ENCODE results near the gene YTHDF2. TPM values are rescaled to one million over a fixed set of nuclear protein-coding genes. Genes with fewer than 3 reads are reported as not detected.
A peak's percentile ranks its signal among the peaks of the same experiment; 100 is the strongest.

Gene YTHDF2
- total and polyA plus RNA-seq, 12 donors: 22.6 to 57.1 (median 44.0) TPM

DNA sequence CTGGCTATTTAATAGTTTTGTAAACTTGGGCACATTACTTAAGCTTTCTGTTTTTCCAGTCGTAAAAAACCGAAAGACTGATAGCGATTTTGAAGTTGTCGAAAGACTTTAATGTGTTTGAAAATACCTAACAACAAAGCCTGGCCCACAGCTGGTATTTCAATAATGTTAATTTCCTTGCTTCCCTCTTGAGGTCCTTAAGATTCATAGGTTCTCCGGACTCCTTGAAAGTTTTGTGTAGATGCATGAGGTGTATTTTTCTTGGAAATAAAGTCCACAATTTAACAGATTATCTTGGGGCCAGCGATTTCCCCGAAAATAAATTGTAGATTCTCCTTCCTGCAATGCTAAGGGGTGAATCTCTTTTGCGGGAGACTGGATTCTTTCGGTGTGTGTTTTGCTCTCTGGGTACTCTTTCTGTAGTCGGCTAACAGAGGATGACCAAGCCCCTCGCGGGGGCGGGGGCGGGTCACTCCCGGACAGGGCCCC lies 735 bp upstream of the YTHDF2 start:
- Histone ChIP-seq H3K27me3 (no peaks in the 10 kb centered on the region), H3K36me3 (peaks cover 0 to 30% (median 11%) of the 10 kb centered on the region in 9 donors), H3K9me3 (no peaks in the 10 kb centered on the region), H3K4me3 (peak overlapping the region in 9 of 10 donors; percentile 66 to 99 (median 97)), H3K4me1 (peaks cover 7 to 43% (median 38%) of the 10 kb centered on the region in 9 donors), H3K27ac (peak overlapping the region; percentile 9 to 99 (median 96))
- WGBS, 2 donors: 4 to 6% methylated on average over 15 of the region's 15 CpGs
- TF ChIP-seq, protein P1, sequence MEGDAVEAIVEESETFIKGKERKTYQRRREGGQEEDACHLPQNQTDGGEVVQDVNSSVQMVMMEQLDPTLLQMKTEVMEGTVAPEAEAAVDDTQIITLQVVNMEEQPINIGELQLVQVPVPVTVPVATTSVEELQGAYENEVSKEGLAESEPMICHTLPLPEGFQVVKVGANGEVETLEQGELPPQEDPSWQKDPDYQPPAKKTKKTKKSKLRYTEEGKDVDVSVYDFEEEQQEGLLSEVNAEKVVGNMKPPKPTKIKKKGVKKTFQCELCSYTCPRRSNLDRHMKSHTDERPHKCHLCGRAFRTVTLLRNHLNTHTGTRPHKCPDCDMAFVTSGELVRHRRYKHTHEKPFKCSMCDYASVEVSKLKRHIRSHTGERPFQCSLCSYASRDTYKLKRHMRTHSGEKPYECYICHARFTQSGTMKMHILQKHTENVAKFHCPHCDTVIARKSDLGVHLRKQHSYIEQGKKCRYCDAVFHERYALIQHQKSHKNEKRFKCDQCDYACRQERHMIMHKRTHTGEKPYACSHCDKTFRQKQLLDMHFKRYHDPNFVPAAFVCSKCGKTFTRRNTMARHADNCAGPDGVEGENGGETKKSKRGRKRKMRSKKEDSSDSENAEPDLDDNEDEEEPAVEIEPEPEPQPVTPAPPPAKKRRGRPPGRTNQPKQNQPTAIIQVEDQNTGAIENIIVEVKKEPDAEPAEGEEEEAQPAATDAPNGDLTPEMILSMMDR (IDR thresholded peaks at IDR 0.05): no peak
- intact Hi-C loops (cut with DNase I): loop anchor here in 7 of 10 donors (1.0 to 5.0 kb wide), 5 partner anchors 87 to 94 kb away; partner anchors contain the start of genes TAF12 (in 4 of the 7) and RNU11 (in 3 of the 7)
- ATAC-seq (no peak), DNase-seq (no peak)

- WGBS, 2 donors: 0 to 1% methylated on average over 52 to 53 of the region's 53 CpGs
- ATAC-seq (peak in 5 of 8 donors; percentile 2 to 23 (median 13)), DNase-seq (peak; percentile 24 to 29)
- Histone ChIP-seq H3K27me3 (no peaks in the 10 kb centered on the region), H3K27ac (peak overlapping the region; percentile 42 to 99 (median 96)), H3K4me3 (peak overlapping the region; percentile 66 to 99 (median 95)), H3K4me1 (peaks cover 7 to 56% (median 43%) of the 10 kb centered on the region in 9 donors), H3K9me3 (no peaks in the 10 kb centered on the region), H3K36me3 (peaks cover 0 to 45% (median 18%) of the 10 kb centered on the region in 9 donors)
- intact Hi-C loops (cut with DNase I): loop anchor here in 6 of 10 donors (2.0 to 5.0 kb wide), 4 partner anchors 89 to 95 kb away; partner anchors contain the start of genes RNU11 (in 3 of the 6) and TAF12 (in 3 of the 6)
- TF ChIP-seq, protein P1 (IDR thresholded peaks at IDR 0.05): no peak
Observed at GRCh38 chr1:28737307-28738132, 780 bp downstream of the YTHDF2 start.

DNA sequence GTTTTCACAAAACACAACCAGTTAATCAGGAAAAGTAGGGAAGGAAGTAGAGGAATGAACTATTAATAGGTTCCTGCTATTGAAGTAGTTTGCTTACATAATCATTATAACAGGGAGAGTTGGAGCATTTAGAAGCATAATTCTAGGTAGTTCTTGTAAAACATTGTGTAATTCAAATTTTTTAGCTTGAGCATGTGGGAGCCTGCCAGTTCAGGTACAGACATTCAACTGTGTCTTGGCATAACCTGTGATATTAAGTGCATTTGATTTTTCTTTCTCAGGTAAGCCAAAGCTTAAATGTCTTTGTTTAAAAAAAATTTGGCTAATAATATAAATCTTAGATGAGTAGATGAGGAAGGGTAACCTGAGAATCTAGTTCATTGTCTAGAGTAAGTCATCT lies 3.4 kb downstream of the YTHDF2 start:
- Histone ChIP-seq H3K27ac (peak overlapping the region in 1 of 10 donors; percentile 1), H3K4me3 (no peak overlapping the region), H3K36me3 (peaks cover 0 to 71% (median 42%) of the 10 kb centered on the region in 9 donors), H3K9me3 (no peaks in the 10 kb centered on the region), H3K27me3 (no peaks in the 10 kb centered on the region), H3K4me1 (peaks cover 7 to 72% (median 60%) of the 10 kb centered on the region in 9 donors)
- ATAC-seq (no peak), DNase-seq (no peak)
- intact Hi-C loops (cut with DNase I): loop anchor here in 1 of 10 donors (10.0 kb wide), 1 partner anchor 95 kb away; the partner anchor contains the start of genes RNU11 and TAF12
- TF ChIP-seq, protein P1 (IDR thresholded peaks at IDR 0.05): no peak

DNA sequence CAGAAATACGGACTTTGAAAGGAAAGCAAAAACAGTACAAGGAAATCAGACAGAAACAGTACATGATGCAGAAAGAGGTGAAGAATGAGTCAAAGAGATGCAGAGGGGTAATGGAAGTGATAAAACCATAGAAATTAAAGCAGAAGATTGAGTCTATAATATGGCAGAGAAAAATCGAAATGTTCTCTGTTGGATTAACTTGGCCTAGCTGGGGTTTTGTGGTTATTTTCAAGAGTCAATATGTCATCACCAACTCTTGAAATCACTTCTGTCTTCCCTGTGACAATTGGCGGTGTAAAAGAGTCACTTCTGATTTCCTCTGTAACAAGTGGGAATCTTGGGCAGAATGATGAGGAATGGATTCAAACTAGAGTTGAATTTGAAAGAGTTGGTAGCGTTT lies 7.4 kb downstream of the YTHDF2 start:
- TF ChIP-seq, protein P1 (IDR thresholded peaks at IDR 0.05): no peak
- Histone ChIP-seq H3K4me3 (peak overlapping the region in 1 of 10 donors; percentile 13), H3K27me3 (no peaks in the 10 kb centered on the region), H3K36me3 (peaks cover 0 to 94% (median 36%) of the 10 kb centered on the region in 9 donors), H3K27ac (no peak overlapping the region), H3K9me3 (no peaks in the 10 kb centered on the region), H3K4me1 (peaks cover 0 to 89% (median 67%) of the 10 kb centered on the region in 9 donors)
- DNase-seq (no peak), ATAC-seq (no peak)
- WGBS, 2 donors: 65 to 67% methylated on average over 4 of the region's 4 CpGs
- intact Hi-C loops (cut with DNase I): loop anchor here in 1 of 10 donors (10.0 kb wide), 1 partner anchor 99 kb away; the partner anchor contains the start of genes RNU11 and TAF12

Data from heart right ventricle (tissue), 16 donors.